Measurements from ENCODE around the gene GSS.

GSS gene

GRCh38 chr20:34993941-34994508 is 38.4 kb upstream of the GSS start:
- no peak for DNase-seq (ENCODE audit: low read depth)

GRCh38 chr20:34992751-34993417 is 37.3 kb upstream of the GSS start:
- no peak for DNase-seq (ENCODE audit: low read depth)

GRCh38 chr20:34990661-34991214 is 35.1 kb upstream of the GSS start:
- no peak for DNase-seq (ENCODE audit: low read depth)

- DNase-seq (ENCODE audit: low read depth), result no peak
Observed at GRCh38 chr20:34990231-34990630, 34.6 kb upstream of the GSS start.

GRCh38 chr20:34989670-34990069 is 34.1 kb upstream of the GSS start:
- no peak for DNase-seq (ENCODE audit: low read depth)

GRCh38 chr20:34989118-34989517 is 33.5 kb upstream of the GSS start:
- no peak for DNase-seq (ENCODE audit: low read depth)

- no peak for DNase-seq (ENCODE audit: low read depth)
Observed at GRCh38 chr20:34988191-34988540, 32.6 kb upstream of the GSS start.

GRCh38 chr20:34987288-34988190 is 31.9 kb upstream of the GSS start:
- DNase-seq (ENCODE audit: low read depth), result no peak

GRCh38 chr20:34986311-34987287 is 31.0 kb upstream of the GSS start:
- DNase-seq (ENCODE audit: low read depth), result no peak

- no peak for DNase-seq (ENCODE audit: low read depth)
Observed at GRCh38 chr20:34985461-34986310, 30.1 kb upstream of the GSS start.

GRCh38 chr20:34984756-34985261 is 29.2 kb upstream of the GSS start:
- DNase-seq (ENCODE audit: low read depth), result no peak

- no peak for DNase-seq (ENCODE audit: low read depth)
Observed at GRCh38 chr20:34983995-34984735, 28.6 kb upstream of the GSS start.

- no peak for DNase-seq (ENCODE audit: low read depth)
Observed at GRCh38 chr20:34983089-34983820, 27.6 kb upstream of the GSS start.

GRCh38 chr20:34982270-34983088 is 26.9 kb upstream of the GSS start:
- no peak for DNase-seq (ENCODE audit: low read depth)

GRCh38 chr20:34980543-34981233 is 25.1 kb upstream of the GSS start:
- DNase-seq (ENCODE audit: low read depth), result no peak

- DNase-seq (ENCODE audit: low read depth), result no peak
Observed at GRCh38 chr20:34979366-34980153, 24.0 kb upstream of the GSS start.

Data from stimulated activated CD8-positive, alpha-beta memory T cell treated with anti-CD3 and anti-CD28 coated beads, Interleukin-7, amount 100 ng/mL, for 24 hours (primary cell).